Measurements from ENCODE around the gene ZNF90. TPM values are rescaled to one million over a fixed set of nuclear protein-coding genes. Genes with fewer than 3 reads are reported as not detected.
A peak's percentile ranks its signal among the peaks of the same experiment; 100 is the strongest.
"Not testable (repeated sequence)": the region's sequence is repeated elsewhere in the genome, so short reads cannot be mapped to it uniquely, and the experiment has no call there.

The ZNF90 gene
- total RNA-seq, 1 experiment from 2014 or later, result 88.7 TPM

GRCh38 chr19:20044663-20045062, 33.1 kb upstream of the ZNF90 start:
- H3K14ac ChIP-seq (ENCODE audit: insufficient read depth, low read length), result no peak overlapping the region
- no peak overlapping the region for H4K8ac ChIP-seq (replicated peaks; ENCODE audit: insufficient read length, low read depth, low read length)
- H4K20me1 ChIP-seq (ENCODE audit: control insufficient read depth, insufficient read depth, insufficient read length), result no peaks in the 10 kb centered on the region
- Mint-ChIP-seq H3K36me3 (ENCODE audit: insufficient read depth in 1 of 3, low read depth in 3 of 3) (no peaks in the 10 kb centered on the region; a peak in 2 of 7 replicates), H3K27me3 (ENCODE audit: low read depth) (no peaks in the 10 kb centered on the region; the same call in 1 of the 2 replicates), H3K27ac (no peak overlapping the region), H3K9me3 (peaks cover 4 to 12% of the 10 kb centered on the region in 2 experiments; a peak in 3 of 5 replicates), H3K4me1 (peaks cover 3 to 12% of the 10 kb centered on the region in 2 experiments; a peak in 3 of 4 replicates), H3K4me3 (no peak overlapping the region)
- no CpG with 5 or more reads among the region's 3 CpGs for WGBS (ENCODE audit: extremely low coverage, insufficient read length, low lambda C conversion rate)
- no peak overlapping the region for H2BK15ac ChIP-seq (ENCODE audit: low read depth, low read length)
- H3K4me2 ChIP-seq (ENCODE audit: insufficient read depth, insufficient read length, low read length), result no peak overlapping the region
- no peaks in the 10 kb centered on the region for H3K79me1 ChIP-seq (ENCODE audit: insufficient read depth, low read depth, low read length, poor library complexity, severe bottlenecking)
- no peak overlapping the region for H3K9ac ChIP-seq (ENCODE audit: extremely low read depth, insufficient read length, low read length)
- no peak for DNase-seq
- no peak overlapping the region for H2BK120ac ChIP-seq (ENCODE audit: low read depth, low read length, poor library complexity, severe bottlenecking)
- no peaks in the 10 kb centered on the region for H3K27me3 ChIP-seq (ENCODE audit: insufficient read depth, low read length)
- H3K27ac ChIP-seq (ENCODE audit: insufficient read length, low read depth, low read length), result no peak overlapping the region
- H2BK12ac ChIP-seq (ENCODE audit: insufficient read length, low read depth, low read length), result no peak overlapping the region
- H3K18ac ChIP-seq (ENCODE audit: insufficient read length, low read depth, low read length), result no peak overlapping the region
- H2AFZ ChIP-seq (ENCODE audit: low read length), result no peak overlapping the region
- no peak overlapping the region for H3K4ac ChIP-seq (ENCODE audit: low read depth, low read length)
- no peak overlapping the region for H4K91ac ChIP-seq (ENCODE audit: insufficient read length, low read depth, low read length)
- H4K5ac ChIP-seq (ENCODE audit: insufficient read length, low read depth, low read length), result no peak overlapping the region
- no peak overlapping the region for H2AK5ac ChIP-seq (ENCODE audit: insufficient read length, low read length)
- no peaks in the 10 kb centered on the region for H3K79me2 ChIP-seq (ENCODE audit: insufficient read depth, low read length)
- H3K9me3 ChIP-seq (ENCODE audit: control insufficient read depth, low read depth, low read length), result no peaks in the 10 kb centered on the region
- no peak overlapping the region for H3K23ac ChIP-seq (ENCODE audit: insufficient read length, low read depth, low read length)
- H3K23me2 ChIP-seq (ENCODE audit: insufficient read length, low read depth, low read length, poor library complexity, severe bottlenecking), result no peaks in the 10 kb centered on the region
- H2BK20ac ChIP-seq (ENCODE audit: low read depth, low read length, poor library complexity, severe bottlenecking), result no peak overlapping the region
- TF ChIP-seq, protein P1, sequence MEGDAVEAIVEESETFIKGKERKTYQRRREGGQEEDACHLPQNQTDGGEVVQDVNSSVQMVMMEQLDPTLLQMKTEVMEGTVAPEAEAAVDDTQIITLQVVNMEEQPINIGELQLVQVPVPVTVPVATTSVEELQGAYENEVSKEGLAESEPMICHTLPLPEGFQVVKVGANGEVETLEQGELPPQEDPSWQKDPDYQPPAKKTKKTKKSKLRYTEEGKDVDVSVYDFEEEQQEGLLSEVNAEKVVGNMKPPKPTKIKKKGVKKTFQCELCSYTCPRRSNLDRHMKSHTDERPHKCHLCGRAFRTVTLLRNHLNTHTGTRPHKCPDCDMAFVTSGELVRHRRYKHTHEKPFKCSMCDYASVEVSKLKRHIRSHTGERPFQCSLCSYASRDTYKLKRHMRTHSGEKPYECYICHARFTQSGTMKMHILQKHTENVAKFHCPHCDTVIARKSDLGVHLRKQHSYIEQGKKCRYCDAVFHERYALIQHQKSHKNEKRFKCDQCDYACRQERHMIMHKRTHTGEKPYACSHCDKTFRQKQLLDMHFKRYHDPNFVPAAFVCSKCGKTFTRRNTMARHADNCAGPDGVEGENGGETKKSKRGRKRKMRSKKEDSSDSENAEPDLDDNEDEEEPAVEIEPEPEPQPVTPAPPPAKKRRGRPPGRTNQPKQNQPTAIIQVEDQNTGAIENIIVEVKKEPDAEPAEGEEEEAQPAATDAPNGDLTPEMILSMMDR (conservative IDR thresholded peaks at IDR 0.05), result no peak
- H3T11ph ChIP-seq (ENCODE audit: low read length), result no peak overlapping the region
- H3K4me1 ChIP-seq (ENCODE audit: insufficient read depth, low read length), result 0 out of 2 replicates have a peak, but pooled peaks cover 3% of the 10 kb centered on the region
- no peak overlapping the region for H3K56ac ChIP-seq (ENCODE audit: insufficient read length, low read depth, low read length)
- no peak overlapping the region for H2BK5ac ChIP-seq (ENCODE audit: insufficient read length, low read length)

GRCh38 chr19:20045742-20046141, 32.1 kb upstream of the ZNF90 start:
- H2AK5ac ChIP-seq (ENCODE audit: insufficient read length, low read length); H3K56ac ChIP-seq (ENCODE audit: insufficient read length, low read depth, low read length); H3K4me2 ChIP-seq (ENCODE audit: insufficient read depth, insufficient read length, low read length); H3K36me3 Mint-ChIP-seq (ENCODE audit: insufficient read depth in 1 of 3, low read depth in 3 of 3); H3T11ph ChIP-seq (ENCODE audit: low read length); H2BK120ac ChIP-seq (ENCODE audit: low read depth, low read length, poor library complexity, severe bottlenecking); H2BK20ac ChIP-seq (ENCODE audit: low read depth, low read length, poor library complexity, severe bottlenecking); H3K79me2 ChIP-seq (ENCODE audit: insufficient read depth, low read length); H3K9me3 ChIP-seq (ENCODE audit: control insufficient read depth, low read depth, low read length); H2BK15ac ChIP-seq (ENCODE audit: low read depth, low read length); H3K9me3 Mint-ChIP-seq; H3K27me3 ChIP-seq (ENCODE audit: insufficient read depth, low read length); H3K23me2 ChIP-seq (ENCODE audit: insufficient read length, low read depth, low read length, poor library complexity, severe bottlenecking); H3K27ac ChIP-seq (ENCODE audit: insufficient read length, low read depth, low read length); H3K4me1 ChIP-seq (ENCODE audit: insufficient read depth, low read length); H4K20me1 ChIP-seq (ENCODE audit: control insufficient read depth, insufficient read depth, insufficient read length); H3K4ac ChIP-seq (ENCODE audit: low read depth, low read length); H3K14ac ChIP-seq (ENCODE audit: insufficient read depth, low read length); H4K8ac ChIP-seq (replicated peaks; ENCODE audit: insufficient read length, low read depth, low read length); DNase-seq; H3K23ac ChIP-seq (ENCODE audit: insufficient read length, low read depth, low read length); H3K79me1 ChIP-seq (ENCODE audit: insufficient read depth, low read depth, low read length, poor library complexity, severe bottlenecking); H2BK12ac ChIP-seq (ENCODE audit: insufficient read length, low read depth, low read length); H4K5ac ChIP-seq (ENCODE audit: insufficient read length, low read depth, low read length); H4K91ac ChIP-seq (ENCODE audit: insufficient read length, low read depth, low read length); H3K27me3 Mint-ChIP-seq (ENCODE audit: low read depth); H3K18ac ChIP-seq (ENCODE audit: insufficient read length, low read depth, low read length); H3K4me3 Mint-ChIP-seq; H3K27ac Mint-ChIP-seq; H3K9ac ChIP-seq (ENCODE audit: extremely low read depth, insufficient read length, low read length); H2BK5ac ChIP-seq (ENCODE audit: insufficient read length, low read length): not testable (repeated sequence)
- peak overlapping the region; percentile 65 for H2AFZ ChIP-seq (ENCODE audit: low read length)
- no CpG with 5 or more reads among the region's 5 CpGs for WGBS (ENCODE audit: extremely low coverage, insufficient read length, low lambda C conversion rate)
- H3K4me1 Mint-ChIP-seq, result peaks cover 3 to 12% of the 10 kb centered on the region in 2 experiments; a peak in 3 of 4 replicates

Data from H9 (cell line).